Mucosa of descending colon (tissue), 3 donors: ENCODE data around the gene PPARD. TPM values are rescaled to one million over a fixed set of nuclear protein-coding genes. Genes with fewer than 3 reads are reported as not detected.

Experiments used
- ATAC-seq: fragments of 200-7000 bp; cut with Tn5 transposase; one replicate; pipeline ENCODE4 v1.9.1; 2020; ENCODE audit warnings: mild to moderate bottlenecking, moderate library complexity
- DNase-seq, 3 donors: peaks; one replicate each; pipeline ENCODE4 v3.0.0-alpha.2; 2020
- H3K36me3 ChIP-seq: fragments of 200-600 bp; one replicate; pipeline ENCODE4 v1.8.0; 2021; ENCODE audit warnings: low read depth, mild to moderate bottlenecking
- H3K4me1 ChIP-seq: fragments of 200-600 bp; one replicate; pipeline ENCODE4 v1.8.0; 2021; ENCODE audit warnings: low read depth, mild to moderate bottlenecking
- H3K4me3 ChIP-seq: fragments of 200-600 bp; one replicate; pipeline ENCODE4 v1.8.0; 2021; ENCODE audit warnings: mild to moderate bottlenecking
- H3K9me3 ChIP-seq: fragments of 200-600 bp; one replicate; pipeline ENCODE4 v1.8.0; 2021; ENCODE audit warnings: mild to moderate bottlenecking
- CTCF ChIP-seq: fragments of 200-600 bp; IDR thresholded peaks from one replicate; pipeline ENCODE4 v1.8.0; 2022; ENCODE audit warnings: antibody characterized with exemption, mild to moderate bottlenecking
- intact Hi-C, 2 donors: fragments of 100-400 bp; cut with DNase I in 1 of 2; cut with micrococcal nuclease in 1 of 2; formaldehyde crosslinking; loops; one replicate each; pipeline versions ENCODE4 v1.11.0 to v1.11.1; 2022; cut with DNase I, micrococcal nuclease
- total RNA-seq, 3 donors: library from RNA; stranded (reverse); fragmentation: NEBNext Ultra II Directional in 2 of 3; extraction: Animal tissue kit (Norgen Biotek cat#: 25700) in 2 of 3; gene quantifications; one replicate each; pipeline versions ENCODE4 v1.2.1 to v1.2.4, GENCODE V29; 2021 to 2023
- donor health status: DM: no; HTN: no; CAD: no; lungs with moderate emphysema.
- donor health status: DM: no; HTN: no; CAD: no.
- donor health status: DM: no; HTN: yes; CAD: no.

Gene PPARD
- total RNA-seq, 3 donors from 2014 or later: 44.4 to 66.7 (median 65.6) TPM

GRCh38 chr6:35452183-35453090 lies 110.1 kb downstream of the PPARD start, which contains the start of gene FANCE:
TSS of gene FANCE (plus strand) at chr6:35452338. CDS start at chr6:35452546, 208 bp downstream.
- Histone ChIP-seq H3K9me3 (no peaks in the 10 kb centered on the region), H3K36me3 (no peaks in the 10 kb centered on the region), H3K4me3 (peak within 1 kb of the TSS; percentile 37), H3K4me1 (peaks cover 12% of the 10 kb centered on the region)
- DNase-seq (peak; percentile 96 to 100 (median 99)), ATAC-seq (peak; percentile 99)
- no peak for TF ChIP-seq CTCF
- intact Hi-C loops: no loop called here

- H3K4me1 ChIP-seq: peaks cover 12% of the 10 kb centered on the region
- TF ChIP-seq CTCF: no peak
- no peaks in the 10 kb centered on the region for H3K36me3 ChIP-seq
- no peak for ATAC-seq
- no peak for DNase-seq
- no peak overlapping the region for H3K4me3 ChIP-seq
- intact Hi-C loops: no loop called here
- no peaks in the 10 kb centered on the region for H3K9me3 ChIP-seq
Measured at GRCh38 chr6:35453236-35453635, 110.9 kb downstream of the PPARD start.

GRCh38 chr6:35454391-35455110 lies 112.2 kb downstream of the PPARD start:
- intact Hi-C loops: no loop called here
- no peak for TF ChIP-seq CTCF
- ATAC-seq: no peak
- DNase-seq: no peak
- H3K4me1 ChIP-seq: peaks cover 12% of the 10 kb centered on the region
- no peaks in the 10 kb centered on the region for H3K9me3 ChIP-seq
- no peak overlapping the region for H3K4me3 ChIP-seq
- H3K36me3 ChIP-seq: no peaks in the 10 kb centered on the region

- Histone ChIP-seq H3K9me3 (no peaks in the 10 kb centered on the region), H3K4me1 (peaks cover 6% of the 10 kb centered on the region), H3K4me3 (no peak overlapping the region), H3K36me3 (no peaks in the 10 kb centered on the region)
- intact Hi-C loops: no loop called here
- no peak for TF ChIP-seq CTCF
- ATAC-seq (no peak), DNase-seq (no peak)
Measured at GRCh38 chr6:35457907-35458306, 115.5 kb downstream of the PPARD start.

- no peaks in the 10 kb centered on the region for H3K36me3 ChIP-seq
- ATAC-seq (no peak), DNase-seq (no peak)
- no peaks in the 10 kb centered on the region for H3K9me3 ChIP-seq
- H3K4me3 ChIP-seq: no peak overlapping the region
- no peak for TF ChIP-seq CTCF
- no peaks in the 10 kb centered on the region for H3K4me1 ChIP-seq
- intact Hi-C loops: no loop called here
Measured at GRCh38 chr6:35461270-35461669, 118.9 kb downstream of the PPARD start.
